Loucy (cell line): Measurements from ENCODE around the gene RNF11.

ENCODE experiments used
- CTCF ChIP-seq: fragments of 200-600 bp; sonication (generic); conservative IDR thresholded peaks from 2 replicates; pipeline ENCODE4 v1.5.1; 2014; ENCODE audit warnings: mild to moderate bottlenecking, antibody characterized with exemption, low read length
- EZH2phosphoT487 ChIP-seq: fragments of 200-600 bp; IDR thresholded peaks from 2 replicates; pipeline ENCODE4 v1.6.1; 2018; ENCODE audit warnings: antibody characterized with exemption, mild to moderate bottlenecking, moderate library complexity, borderline replicate concordance

- TF ChIP-seq CTCF (no peak), EZH2phosphoT487 (no peak)
These were observed 78.1 kb downstream of the RNF11 start for GRCh38 chr1:51313961-51314777.
